HCT116 (cell line): ENCODE data around the gene CNPY2. TPM values are rescaled to one million over a fixed set of nuclear protein-coding genes. Genes with fewer than 3 reads are reported as not detected.
A peak's percentile ranks its signal among the peaks of the same experiment; 100 is the strongest.

Experiments
- ATAC-seq: fragments of 200-7000 bp; cut with Tn5 transposase; 2 replicates; pipeline ENCODE4 v1.9.1; 2020; ENCODE audit warnings: mild to moderate bottlenecking, moderate library complexity
- BruUV-seq: library from RNA; stranded (reverse); fragments of 400-500 nt; replicated peaks from 2 replicates; lab custom pipeline; 2021; lab: Mats Ljungman, UMichigan
- CTCF ChIA-PET: fragments of 300-600 bp; sonication (Branson Sonifier 250); formaldehyde crosslinking; loops from one replicate; lab custom pipeline; 2021; ENCODE audit warnings: antibody characterized with exemption; lab: Charles Lee
- POLR2A ChIA-PET: fragments of 300-600, 350-600 bp; sonication (Branson Sonifier 250); formaldehyde crosslinking; loops from one replicate; lab custom pipeline; 2021; ENCODE audit warnings: antibody characterized with exemption; lab: Charles Lee
- RAD21 ChIA-PET, 2 experiments: fragments of 300-600 bp; sonication (Branson Sonifier 250); formaldehyde crosslinking; loops; one replicate each; lab custom pipeline; 2023; ENCODE audit warnings: low total read pairs in 2 of 2; ENCODE audit not compliant: uncharacterized antibody in 2 of 2, unreplicated experiment in 2 of 2, low non-redundant PET in 1 of 2; lab: Charles Lee
- DNase-seq: peaks from one replicate; pipeline ENCODE4 v3.0.0-alpha.2; 2010; ENCODE audit warnings: low read depth, low spot score
- H2AFZ ChIP-seq: fragments of 200-600 bp; shearing (Covaris generic), sonication (generic); 2 replicates; pipeline ENCODE4 v1.6.1; 2017; ENCODE audit warnings: low read depth, mixed run types, mixed read lengths, antibody characterized with exemption, low read length; ENCODE audit not compliant: poor library complexity, severe bottlenecking
- H3K27ac ChIP-seq: 2 replicates; pipeline ENCODE4 v1.5.1; 2012; ENCODE audit warnings: low read depth, low read length
- H3K27me3 ChIP-seq: fragments of 200-600 bp; sonication (generic); 2 replicates; pipeline ENCODE4 v1.6.1; 2016; ENCODE audit warnings: mixed run types, low read length, mixed read lengths; ENCODE audit not compliant: insufficient read depth
- H3K36me3 ChIP-seq, 2 experiments: fragments of 200-500 bp in 1 of 2; fragments of 200-600 bp in 1 of 2; sonication (Bioruptor generic) in 1 of 2; sonication (generic) in 1 of 2; 2 replicates each; pipeline versions ENCODE4 v1.5.1 to v1.6.1; 2014 to 2016; ENCODE audit warnings: low read length in 2 of 2, inconsistent platforms in 1 of 2, mixed read lengths in 1 of 2, mixed run types in 1 of 2; ENCODE audit not compliant: insufficient read depth in 2 of 2, control insufficient read depth in 1 of 2
- H3K4me1 ChIP-seq, 2 experiments: fragments of 200-600 bp in 1 of 2; sonication (generic) in 1 of 2; 2 replicates each; pipeline versions ENCODE4 v1.5.1 to v1.6.1; 2012 to 2017; ENCODE audit warnings: low read length in 2 of 2, inconsistent platforms in 1 of 2, mild to moderate bottlenecking in 1 of 2, mixed read lengths in 1 of 2, mixed run types in 1 of 2, moderate library complexity in 1 of 2; ENCODE audit not compliant: insufficient read depth in 2 of 2, control insufficient read depth in 1 of 2
- H3K4me2 ChIP-seq: fragments of 200-600 bp; sonication (generic); 2 replicates; pipeline ENCODE4 v1.6.1; 2017; ENCODE audit warnings: mixed run types, low read length, mixed read lengths
- H3K4me3 ChIP-seq, 2 experiments: fragments of 200-600 bp in 1 of 2; sonication (generic) in 1 of 2; replicated peaks in 1 of 2; 2 replicates each; pipeline ENCODE4 v1.5.1; 2011 to 2016; ENCODE audit warnings: low read length in 2 of 2, control low read depth in 1 of 2, low read depth in 1 of 2, mild to moderate bottlenecking in 1 of 2, mixed read lengths in 1 of 2, mixed run types in 1 of 2
- H3K79me2 ChIP-seq: fragments of 200-600 bp; sonication (generic); 2 replicates; pipeline ENCODE4 v1.6.1; 2017; ENCODE audit warnings: mild to moderate bottlenecking, mixed run types, low read length, moderate library complexity, mixed read lengths; ENCODE audit not compliant: insufficient read depth
- H3K9ac ChIP-seq: fragments of 200-600 bp; sonication (generic); 2 replicates; pipeline ENCODE4 v1.6.1; 2016; ENCODE audit warnings: low read length, mixed read lengths
- H3K9me2 ChIP-seq: fragments of 200-600 bp; sonication (generic), shearing (Covaris generic); 2 replicates; pipeline ENCODE4 v1.6.1; 2017; ENCODE audit warnings: mixed run types, mild to moderate bottlenecking, moderate library complexity; ENCODE audit not compliant: insufficient read depth
- H3K9me3 ChIP-seq, 2 experiments: fragments of 200-500 bp in 1 of 2; fragments of 200-600 bp in 1 of 2; sonication (Bioruptor generic) in 1 of 2; sonication (generic) in 1 of 2; 2 replicates each; pipeline ENCODE4 v1.6.1; 2014 to 2017; ENCODE audit warnings: low read length in 2 of 2, mixed read lengths in 2 of 2, inconsistent platforms in 1 of 2, low read depth in 1 of 2, mild to moderate bottlenecking in 1 of 2, mixed run types in 1 of 2, moderate library complexity in 1 of 2; ENCODE audit not compliant: control insufficient read depth in 1 of 2, insufficient read depth in 1 of 2
- H4K20me1 ChIP-seq: fragments of 200-600 bp; sonication (generic), shearing (Covaris generic); 2 replicates; pipeline ENCODE4 v1.6.1; 2017; ENCODE audit warnings: mixed run types, mild to moderate bottlenecking, moderate library complexity; ENCODE audit not compliant: insufficient read depth
- CBX3 ChIP-seq: IDR thresholded peaks from 2 replicates; pipeline ENCODE4 v1.6.1; 2012; ENCODE audit warnings: low read depth
- EZH2 ChIP-seq: fragments of 200-600 bp; sonication (generic); IDR thresholded peaks from 2 replicates; pipeline ENCODE4 v1.6.1; 2017; ENCODE audit warnings: antibody characterized with exemption, mixed run types
- JUND ChIP-seq: IDR thresholded peaks from 2 replicates; pipeline ENCODE4 v1.6.1; 2012
- POLR2A ChIP-seq: IDR thresholded peaks from 2 replicates; pipeline ENCODE4 v1.7.0; 2011; ENCODE audit warnings: borderline replicate concordance; ENCODE audit not compliant: insufficient read depth, insufficient read length; ENCODE audit errors: extremely low read depth
- POLR2AphosphoS5 ChIP-seq: IDR thresholded peaks from 2 replicates; pipeline ENCODE4 v1.6.1; 2011; ENCODE audit warnings: mild to moderate bottlenecking, low read depth, low read length, moderate library complexity
- RAD21 ChIP-seq: IDR thresholded peaks from 2 replicates; pipeline ENCODE4 v1.6.1; 2012; ENCODE audit warnings: low read depth, mild to moderate bottlenecking
- SIN3A ChIP-seq: IDR thresholded peaks from 2 replicates; pipeline ENCODE4 v1.6.1; 2012; ENCODE audit warnings: low read depth
- SRF ChIP-seq: IDR thresholded peaks from 2 replicates; pipeline ENCODE4 v1.6.1; 2012; ENCODE audit warnings: low read depth
- TCF7L2 ChIP-seq: IDR thresholded peaks from 2 replicates; pipeline ENCODE4 v1.7.0; 2011; ENCODE audit warnings: borderline replicate concordance, inconsistent platforms; ENCODE audit not compliant: insufficient read depth, insufficient read length; ENCODE audit errors: extremely low read depth
- YY1 ChIP-seq: IDR thresholded peaks from 2 replicates; pipeline ENCODE4 v1.6.1; 2011; ENCODE audit warnings: low read length, low read depth, moderate library complexity, mild to moderate bottlenecking; ENCODE audit not compliant: insufficient replicate concordance; ENCODE audit errors: extremely low read depth
- ZFX ChIP-seq: fragments of 450-650 bp; IDR thresholded peaks from 2 replicates; pipeline ENCODE4 v1.6.1; 2017
- intact Hi-C: fragments of 100-400 bp; cut with micrococcal nuclease; formaldehyde crosslinking; loops from 2 replicates; pipeline ENCODE4 v1.10.0; 2022
- total RNA-seq: library from RNA; stranded (reverse); gene quantifications from one replicate; pipeline ENCODE4 v1.2.1, GENCODE V29; 2021; ENCODE audit not compliant: unreplicated experiment
- TF ChIP-seq, protein P1 (sequence below), 3 experiments: fragments of 200-600 bp in 1 of 3; sonication (generic) in 1 of 3; IDR thresholded peaks in 2 of 3; conservative IDR thresholded peaks in 1 of 3; 2 replicates each; pipeline ENCODE4 v1.5.1; 2012 to 2017; ENCODE audit warnings: low read depth in 2 of 3, low read length in 2 of 3, antibody characterized with exemption in 1 of 3, borderline replicate concordance in 1 of 3, control low read depth in 1 of 3, mild to moderate bottlenecking in 1 of 3, mixed read lengths in 1 of 3, mixed run types in 1 of 3, moderate library complexity in 1 of 3; ENCODE audit not compliant: insufficient read depth in 1 of 3
- TF ChIP-seq, protein P2 (sequence below): IDR thresholded peaks from 2 replicates; pipeline ENCODE4 v1.6.1; 2012

Gene CNPY2
- total RNA-seq, 1 experiment from 2014 or later, result 109 TPM

GRCh38 chr12:56267443-56268071 is 48.2 kb downstream of the CNPY2 start (continued):
- TF ChIP-seq, protein P1, sequence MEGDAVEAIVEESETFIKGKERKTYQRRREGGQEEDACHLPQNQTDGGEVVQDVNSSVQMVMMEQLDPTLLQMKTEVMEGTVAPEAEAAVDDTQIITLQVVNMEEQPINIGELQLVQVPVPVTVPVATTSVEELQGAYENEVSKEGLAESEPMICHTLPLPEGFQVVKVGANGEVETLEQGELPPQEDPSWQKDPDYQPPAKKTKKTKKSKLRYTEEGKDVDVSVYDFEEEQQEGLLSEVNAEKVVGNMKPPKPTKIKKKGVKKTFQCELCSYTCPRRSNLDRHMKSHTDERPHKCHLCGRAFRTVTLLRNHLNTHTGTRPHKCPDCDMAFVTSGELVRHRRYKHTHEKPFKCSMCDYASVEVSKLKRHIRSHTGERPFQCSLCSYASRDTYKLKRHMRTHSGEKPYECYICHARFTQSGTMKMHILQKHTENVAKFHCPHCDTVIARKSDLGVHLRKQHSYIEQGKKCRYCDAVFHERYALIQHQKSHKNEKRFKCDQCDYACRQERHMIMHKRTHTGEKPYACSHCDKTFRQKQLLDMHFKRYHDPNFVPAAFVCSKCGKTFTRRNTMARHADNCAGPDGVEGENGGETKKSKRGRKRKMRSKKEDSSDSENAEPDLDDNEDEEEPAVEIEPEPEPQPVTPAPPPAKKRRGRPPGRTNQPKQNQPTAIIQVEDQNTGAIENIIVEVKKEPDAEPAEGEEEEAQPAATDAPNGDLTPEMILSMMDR (IDR thresholded peaks at IDR 0.05 in 2 of 3, conservative IDR thresholded peaks at IDR 0.05 in 1 of 3; ENCODE audit: borderline replicate concordance in 1 of 3, insufficient read depth in 1 of 3, low read depth in 2 of 3, low read length in 2 of 3), result no peak

- BruUV-seq, result no TSS peak
- H3K4me2 ChIP-seq, result peak within 1 kb of the TSS; percentile 95
- H3K9me2 ChIP-seq, result no peaks in the 10 kb centered on the region
- peak within 1 kb of the TSS; percentile 71 for H3K27ac ChIP-seq
- intact Hi-C loops, result loop anchor here (2.0 kb wide), 1 partner anchor 148 kb away; the partner anchor contains the start of gene ZC3H10
- peaks cover 5 to 31% of the 10 kb centered on the region in 2 experiments for H3K4me1 ChIP-seq
- ChIA-PET CTCF (interaction anchor here (0.6 to 1.9 kb wide), 5 partner anchors 8 to 77 kb away, joined by 3 to 11 read pairs (median 4); partner anchors contain the start of genes ANKRD52 and CNPY2), POLR2A (interaction anchor here (0.9 to 2.1 kb wide), 5 partner anchors 8 to 370 kb away, joined by 3 to 7 read pairs (median 4); partner anchors contain the start of genes ANKRD52 and RNF41), RAD21 (no interaction called here)
- peak within 1 kb of the TSS; percentile 78 for H3K9ac ChIP-seq
- H2AFZ ChIP-seq, result peak within 1 kb of the TSS; percentile 81
- H3K27me3 ChIP-seq, result no peaks in the 10 kb centered on the region
- H3K79me2 ChIP-seq, result no peaks in the 10 kb centered on the region
- ATAC-seq, result peak; percentile 91
- DNase-seq, result peak; percentile 78
- H4K20me1 ChIP-seq, result no peaks in the 10 kb centered on the region
- H3K4me3 ChIP-seq, result peak within 1 kb of the TSS; percentile 65 to 75
- TF ChIP-seq YY1 (peak; percentile 13), TCF7L2 (peak; percentile 19), SRF (no peak), CBX3 (peak; percentile 77; the same call in 1 of the 2 replicates), POLR2AphosphoS5 (peak; percentile 84), JUND (no peak), EZH2 (no peak), ZFX (peak; percentile 59; the same call in 1 of the 2 replicates), POLR2A (peak; percentile 86), SIN3A (peak; percentile 67; the same call in 1 of the 2 replicates), RAD21 (peak; percentile 49)
- TF ChIP-seq, protein P2, sequence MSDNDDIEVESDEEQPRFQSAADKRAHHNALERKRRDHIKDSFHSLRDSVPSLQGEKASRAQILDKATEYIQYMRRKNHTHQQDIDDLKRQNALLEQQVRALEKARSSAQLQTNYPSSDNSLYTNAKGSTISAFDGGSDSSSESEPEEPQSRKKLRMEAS, result peak; percentile 72
- TF ChIP-seq, protein P1 (IDR thresholded peaks at IDR 0.05 in 2 of 3, conservative IDR thresholded peaks at IDR 0.05 in 1 of 3; ENCODE audit: borderline replicate concordance in 1 of 3, insufficient read depth in 1 of 3, low read depth in 2 of 3, low read length in 2 of 3), result peak; percentile 45 to 72 (median 54)
- H3K9me3 ChIP-seq, result no peaks in the 10 kb centered on the region
- peaks cover 0 to 21% of the 10 kb centered on the region in 2 experiments; a peak in 2 of 4 replicates for H3K36me3 ChIP-seq
Observed at GRCh38 chr12:56266693-56267442, 48.9 kb downstream of the CNPY2 start, which contains the start of gene COQ10A. COQ10A (plus strand) TSS chr12:56266942; CDS start chr12:56267119, 177 bp downstream.
